IPS-NIHi7 (cell line): ENCODE data around the gene PLAU.
"Not testable (repeated sequence)": the region's sequence is repeated elsewhere in the genome, so short reads cannot be mapped to it uniquely, and the experiment has no call there.

Source experiments
- DNase-seq: peaks from one replicate; pipeline ENCODE4 v3.0.0; 2012; ENCODE audit warnings: mixed read lengths; ENCODE audit errors: extremely low spot score

The PLAU gene

GRCh38 chr10:73950155-73950948, 39.4 kb downstream of the PLAU start:
- DNase-seq, result peak; percentile 66

GRCh38 chr10:73953665-73954064, 42.7 kb downstream of the PLAU start:
- no peak for DNase-seq

- DNase-seq, result no peak
Measured at GRCh38 chr10:73954737-73955136, 43.8 kb downstream of the PLAU start.

- DNase-seq, result no peak
Measured at GRCh38 chr10:73955719-73956118, 44.8 kb downstream of the PLAU start.

- no peak for DNase-seq
Measured at GRCh38 chr10:73956476-73957359, 45.8 kb downstream of the PLAU start.

GRCh38 chr10:73959484-73960243, 48.7 kb downstream of the PLAU start:
- DNase-seq, result no peak

- DNase-seq, result no peak
Measured at GRCh38 chr10:73962386-73962785, 51.5 kb downstream of the PLAU start.

GRCh38 chr10:73963533-73963932, 52.6 kb downstream of the PLAU start:
- not testable (repeated sequence) for DNase-seq

- no peak for DNase-seq
Measured at GRCh38 chr10:73964743-73965142, 53.8 kb downstream of the PLAU start.

- DNase-seq, result peak; percentile 27
Measured at GRCh38 chr10:73965267-73965889, 54.4 kb downstream of the PLAU start.

GRCh38 chr10:73965890-73966768, 55.2 kb downstream of the PLAU start:
- peak; percentile 86 for DNase-seq

- peak; percentile 61 for DNase-seq
Measured at GRCh38 chr10:73967022-73967429, 56.1 kb downstream of the PLAU start.
